ENCODE results near the gene PALLD.

PALLD gene

DNA sequence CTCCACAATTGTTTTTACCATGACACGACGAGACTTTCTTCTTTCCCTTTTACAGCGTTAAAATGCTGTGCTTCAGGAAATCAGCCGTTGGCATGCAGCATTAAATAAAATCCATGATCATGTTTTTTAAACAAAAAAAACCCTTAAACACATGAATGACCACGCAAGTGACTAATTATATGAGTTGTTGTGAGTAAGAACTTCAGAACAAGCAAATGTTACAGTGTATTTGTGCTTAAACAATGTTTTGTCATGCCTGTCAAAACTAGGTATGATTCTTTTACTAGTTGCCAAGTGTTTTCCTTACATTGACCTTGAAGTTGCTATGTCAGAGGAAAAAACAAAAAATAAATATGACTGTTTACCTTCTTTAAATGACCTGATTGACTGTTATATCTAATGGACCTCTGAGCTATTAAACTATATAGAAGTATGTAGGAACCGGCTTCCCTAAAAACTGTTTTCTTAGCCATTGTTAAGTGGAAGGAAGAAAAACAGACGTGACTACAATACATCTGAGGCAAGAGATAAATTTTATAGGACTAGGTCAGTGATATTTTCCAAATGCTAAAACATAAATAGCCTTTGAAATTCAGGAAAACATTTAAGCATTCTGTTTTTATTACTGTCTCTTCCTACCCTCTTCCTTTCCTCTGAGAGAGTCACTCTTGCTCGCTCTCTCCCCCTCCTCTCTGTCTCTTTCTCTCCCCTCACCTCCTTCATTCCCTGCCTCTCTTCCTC is 197.1 kb downstream of the PALLD start:
- no peak for DNase-seq
- TF ChIP-seq CTCF (IDR thresholded peaks at IDR 0.05; ENCODE audit: low read depth, low read length): no peak
- Histone ChIP-seq H3K4me3 (ENCODE audit: low read depth, low read length) (no peak overlapping the region), H3K27me3 (no peaks in the 10 kb centered on the region), H3K9me3 (no peaks in the 10 kb centered on the region), H3K4me1 (peaks cover 4% of the 10 kb centered on the region; the same call in 1 of the 2 replicates), H3K36me3 (no peaks in the 10 kb centered on the region)

DNA sequence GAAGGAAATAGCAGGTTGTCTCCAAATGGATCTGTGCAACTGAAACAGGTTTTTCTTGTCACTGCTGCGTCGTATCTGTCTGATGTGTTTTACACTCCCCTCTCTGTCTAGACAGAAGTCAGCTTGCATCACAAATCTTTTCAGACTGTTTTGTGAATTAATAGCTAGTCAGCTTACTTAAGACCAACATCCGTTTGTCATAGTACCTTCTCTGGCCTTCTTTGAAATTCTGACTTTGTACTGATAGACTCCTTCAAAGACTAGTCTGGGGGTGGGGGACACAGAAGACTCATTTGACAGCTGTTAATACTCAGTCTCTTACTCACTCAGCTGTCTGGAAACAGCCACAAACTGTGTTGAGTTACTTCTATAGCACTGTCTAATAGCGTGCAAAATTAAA is 197.8 kb downstream of the PALLD start:
- Histone ChIP-seq H3K27me3 (no peaks in the 10 kb centered on the region), H3K4me3 (ENCODE audit: low read depth, low read length) (no peak overlapping the region), H3K36me3 (no peaks in the 10 kb centered on the region), H3K4me1 (peaks cover 4% of the 10 kb centered on the region; the same call in 1 of the 2 replicates), H3K9me3 (no peaks in the 10 kb centered on the region)
- no peak for DNase-seq
- no peak for TF ChIP-seq CTCF (IDR thresholded peaks at IDR 0.05; ENCODE audit: low read depth, low read length)

GRCh38 chr4:168695288-168695687 is 198.4 kb downstream of the PALLD start:
- no peaks in the 10 kb centered on the region for H3K27me3 ChIP-seq
- H3K4me3 ChIP-seq (ENCODE audit: low read depth, low read length): no peak overlapping the region
- H3K4me1 ChIP-seq: peaks cover 4% of the 10 kb centered on the region; the same call in 1 of the 2 replicates
- H3K36me3 ChIP-seq: no peaks in the 10 kb centered on the region
- no peaks in the 10 kb centered on the region for H3K9me3 ChIP-seq
- TF ChIP-seq CTCF (IDR thresholded peaks at IDR 0.05; ENCODE audit: low read depth, low read length): no peak
- DNase-seq: no peak

GRCh38 chr4:168696280-168696679 is 199.4 kb downstream of the PALLD start:
- DNase-seq: no peak
- Histone ChIP-seq H3K27me3 (no peaks in the 10 kb centered on the region), H3K4me3 (ENCODE audit: low read depth, low read length) (no peak overlapping the region), H3K36me3 (no peaks in the 10 kb centered on the region), H3K9me3 (no peaks in the 10 kb centered on the region), H3K4me1 (peaks cover 4% of the 10 kb centered on the region; the same call in 1 of the 2 replicates)
- no peak for TF ChIP-seq CTCF (IDR thresholded peaks at IDR 0.05; ENCODE audit: low read depth, low read length)

DNA sequence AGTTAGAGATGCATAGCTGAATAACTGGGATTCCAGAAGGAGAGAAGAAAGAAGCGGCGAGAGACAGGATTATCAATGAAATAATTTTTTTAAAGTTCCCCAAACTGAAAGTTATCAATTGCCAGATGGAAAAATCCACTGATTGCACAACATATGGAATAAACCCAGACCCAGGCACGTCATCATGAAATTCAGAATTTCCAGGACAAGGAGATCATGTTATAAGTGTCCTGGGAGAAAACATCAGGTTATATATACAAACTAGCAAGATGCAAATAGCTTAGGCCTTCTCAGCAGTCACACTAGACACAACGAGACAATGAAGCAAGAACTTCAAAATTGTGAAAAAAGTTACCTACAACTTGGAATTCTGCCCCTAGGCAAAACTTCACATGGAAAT is 200.0 kb downstream of the PALLD start:
- Histone ChIP-seq H3K36me3 (no peaks in the 10 kb centered on the region), H3K9me3 (no peaks in the 10 kb centered on the region), H3K4me1 (peaks cover 4% of the 10 kb centered on the region; the same call in 1 of the 2 replicates), H3K27me3 (no peaks in the 10 kb centered on the region), H3K4me3 (ENCODE audit: low read depth, low read length) (no peak overlapping the region)
- no peak for DNase-seq
- no peak for TF ChIP-seq CTCF (IDR thresholded peaks at IDR 0.05; ENCODE audit: low read depth, low read length)

GRCh38 chr4:168699224-168699878 is 202.5 kb downstream of the PALLD start:
- H3K4me1 ChIP-seq: peaks cover 4% of the 10 kb centered on the region; the same call in 1 of the 2 replicates
- TF ChIP-seq CTCF (IDR thresholded peaks at IDR 0.05; ENCODE audit: low read depth, low read length): no peak
- DNase-seq: no peak
- no peaks in the 10 kb centered on the region for H3K27me3 ChIP-seq
- H3K36me3 ChIP-seq: no peaks in the 10 kb centered on the region
- H3K9me3 ChIP-seq: no peaks in the 10 kb centered on the region
- no peak overlapping the region for H3K4me3 ChIP-seq (ENCODE audit: low read depth, low read length)
